T47D (cell line): ENCODE results near the gene NFKB2.

Source experiments
- DNase-seq, 2 experiments: peaks; one replicate each; pipeline versions ENCODE4 v3.0.0 to v3.0.0-alpha.2; 2011 to 2012; ENCODE audit warnings: low read depth in 1 of 2, low spot score in 1 of 2
- JUND ChIP-seq: IDR thresholded peaks from 2 replicates; pipeline ENCODE4 v1.6.1; 2012; ENCODE audit warnings: low read depth
- in situ Hi-C: cut with HindIII; loops from 2 replicates; pipeline ENCODE4 v1.10.0; 2016; ENCODE audit warnings: low sequenced_read_pairs, low pct_unique_long_range_greater_than_20kb

NFKB2 gene

GRCh38 chr10:102381983-102382382, 13.5 kb upstream of the NFKB2 start:
- in situ Hi-C loops: no loop called here

GRCh38 chr10:102382871-102383270, 12.6 kb upstream of the NFKB2 start:
- no peak for DNase-seq
- in situ Hi-C loops: no loop called here
- no peak for TF ChIP-seq JUND

More at GRCh38 chr10:102381983-102382382, 13.5 kb upstream of the NFKB2 start:
- TF ChIP-seq JUND: no peak
- DNase-seq: no peak

- no peak for TF ChIP-seq JUND
- DNase-seq: peak in 1 of 2 experiments; percentile 30
- in situ Hi-C loops: no loop called here
These were observed 11.5 kb upstream of the NFKB2 start for GRCh38 chr10:102384053-102384452.

GRCh38 chr10:102384606-102385429, 10.7 kb upstream of the NFKB2 start:
- TF ChIP-seq JUND: no peak
- DNase-seq: peak in 1 of 2 experiments; percentile 47
- in situ Hi-C loops: no loop called here

GRCh38 chr10:102389894-102390293, 5.6 kb upstream of the NFKB2 start:
- no peak for TF ChIP-seq JUND
- no peak for DNase-seq
- in situ Hi-C loops: no loop called here

GRCh38 chr10:102392306-102392705, 3.2 kb upstream of the NFKB2 start:
- no peak for DNase-seq
- TF ChIP-seq JUND: no peak
- in situ Hi-C loops: no loop called here

GRCh38 chr10:102393411-102394078, 2.0 kb upstream of the NFKB2 start:
- DNase-seq: peak in 1 of 2 experiments; percentile 86
- in situ Hi-C loops: no loop called here
- TF ChIP-seq JUND: no peak

- TF ChIP-seq JUND: no peak
- in situ Hi-C loops: no loop called here
- peak; percentile 96 to 99 for DNase-seq
These were observed 1.3 kb upstream of the NFKB2 start for GRCh38 chr10:102394079-102394800.

- peak in 1 of 2 experiments; percentile 44 for DNase-seq
- no peak for TF ChIP-seq JUND
- in situ Hi-C loops: no loop called here
These were observed 605 bp upstream of the NFKB2 start for GRCh38 chr10:102394801-102395399.

GRCh38 chr10:102396317-102396650, 779 bp downstream of the NFKB2 start:
- in situ Hi-C loops: no loop called here

GRCh38 chr10:102396730-102397151, 1.2 kb downstream of the NFKB2 start:
- TF ChIP-seq JUND: no peak
- in situ Hi-C loops: no loop called here
- DNase-seq: no peak

More at GRCh38 chr10:102396317-102396650, 779 bp downstream of the NFKB2 start:
- no peak for DNase-seq
- no peak for TF ChIP-seq JUND

GRCh38 chr10:102397222-102398171, 2.0 kb downstream of the NFKB2 start:
- no peak for DNase-seq
- in situ Hi-C loops: no loop called here
- no peak for TF ChIP-seq JUND
